Stimulated activated CD4-positive, alpha-beta T cell treated with anti-CD3 and anti-CD28 coated beads, Interleukin-1b, Interleukin-23, amount 100 ng/mL, for 48 hours (primary cell): ENCODE results near the gene RHOV.
A peak's percentile ranks its signal among the peaks of the same experiment; 100 is the strongest.

Experiments
- DNase-seq: peaks from one replicate; pipeline ENCODE4 v3.0.0-alpha.2; 2020

The RHOV gene

DNA sequence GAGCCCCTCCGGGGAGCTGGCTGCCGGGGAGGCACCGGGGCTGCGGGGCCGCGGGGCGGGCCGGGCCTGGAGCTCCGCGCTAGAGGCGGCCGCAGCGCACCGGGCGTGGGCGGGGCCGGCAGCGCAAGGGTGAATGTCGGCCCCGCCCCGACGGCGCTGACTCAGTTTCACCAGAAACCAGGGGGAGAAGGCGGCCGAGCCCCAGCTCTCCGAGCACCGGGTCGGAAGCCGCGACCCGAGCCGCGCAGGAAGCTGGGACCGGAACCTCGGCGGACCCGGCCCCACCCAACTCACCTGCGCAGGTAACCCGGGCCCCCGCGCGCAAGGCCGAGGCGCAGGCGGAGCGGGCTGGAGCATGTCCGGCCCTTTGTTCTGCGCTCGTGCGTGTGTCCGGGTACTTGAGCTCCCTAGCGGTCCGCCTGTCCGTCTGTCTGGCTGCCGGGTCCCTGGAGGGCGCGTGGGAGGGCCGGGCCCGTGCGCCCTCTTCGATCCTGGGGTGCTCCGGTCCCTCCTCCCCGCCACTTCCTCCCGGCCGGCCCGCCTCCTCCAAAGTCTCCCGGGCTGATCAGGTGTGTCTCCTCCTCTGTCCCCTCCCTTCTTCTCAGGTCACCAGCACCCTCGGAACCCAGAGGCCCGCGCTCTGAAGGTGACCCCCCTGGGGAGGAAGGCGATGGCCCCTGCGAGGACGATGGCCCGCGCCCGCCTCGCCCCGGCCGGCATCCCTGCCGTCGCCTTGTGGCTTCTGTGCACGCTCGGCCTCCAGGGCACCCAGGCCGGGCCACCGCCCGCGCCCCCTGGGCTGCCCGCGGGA, 29.9 kb downstream of the RHOV start, which contains the start of gene SPINT1:
TSS of gene SPINT1 (plus strand) at position 164 of the 811 bp plus-strand sequence. CDS start at position 671, 507 bp downstream.
- DNase-seq: peak; percentile 80

DNA sequence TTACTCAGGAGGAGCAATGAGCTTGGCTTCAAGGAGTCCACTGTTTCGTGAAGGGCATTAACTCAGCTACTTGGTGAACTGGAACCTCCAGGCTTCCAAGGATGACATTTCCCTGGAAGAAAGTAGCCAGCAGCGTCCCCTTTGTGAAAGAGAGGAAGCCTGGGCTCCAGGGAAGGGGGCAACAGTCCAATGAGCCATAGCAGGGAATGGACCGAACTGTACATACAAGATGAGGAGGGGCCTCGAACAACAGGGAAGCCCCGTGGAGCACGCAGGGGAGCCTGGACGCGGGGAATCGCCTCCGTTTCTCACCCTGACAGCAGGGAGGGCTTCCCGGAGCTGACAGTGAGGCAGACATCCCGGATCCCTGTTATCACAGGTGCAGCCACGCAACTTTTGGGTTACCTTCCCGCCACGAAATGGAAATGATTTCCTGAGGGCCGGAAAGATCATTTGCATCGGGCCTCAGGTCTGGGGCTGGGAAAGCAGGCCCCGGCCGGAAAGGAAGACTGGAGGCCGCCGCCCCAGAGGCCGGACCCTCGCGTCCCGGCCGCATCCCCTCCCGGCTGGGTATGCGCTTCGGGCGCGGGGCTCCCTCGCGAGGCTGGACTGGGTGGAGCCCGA, 30.7 kb downstream of the RHOV start:
- DNase-seq: no peak

DNA sequence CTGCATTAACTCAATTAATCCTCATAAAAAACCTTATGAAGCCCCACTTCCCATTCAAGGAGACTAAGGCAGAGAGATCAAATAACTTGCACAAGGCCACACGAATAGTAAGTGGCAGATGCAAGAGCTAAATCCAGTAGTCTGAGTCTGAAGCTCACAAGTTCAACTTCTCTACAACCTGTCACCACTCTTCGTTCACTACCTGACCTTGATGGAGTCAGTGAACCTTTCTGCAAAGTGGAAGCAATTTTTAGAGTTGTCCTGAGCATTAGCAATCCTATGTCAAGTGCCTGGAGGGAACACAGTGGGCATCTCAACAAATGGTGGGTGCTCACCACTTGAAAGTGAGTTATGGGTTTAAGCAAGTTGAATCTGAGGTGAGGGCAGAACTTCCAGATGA, 32.3 kb downstream of the RHOV start:
- DNase-seq: no peak

DNA sequence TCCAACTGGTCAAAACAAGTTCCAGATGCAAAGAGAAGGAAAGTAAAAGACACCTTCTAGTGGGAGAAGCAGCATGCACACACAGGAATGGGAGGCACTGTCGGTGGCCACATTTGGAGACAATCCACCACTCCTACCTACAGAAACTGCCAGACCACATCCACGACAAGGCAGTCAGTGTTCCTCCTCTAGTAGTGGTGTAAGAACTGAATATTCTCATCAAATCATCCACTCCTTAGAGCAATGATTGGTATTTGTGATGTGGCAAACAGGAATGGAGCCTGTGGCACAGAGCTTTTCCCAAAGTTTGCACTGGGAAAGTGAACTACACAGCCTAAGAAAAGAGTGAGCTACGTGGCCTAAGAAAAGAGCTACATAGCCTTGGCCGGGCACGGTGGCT, 35.3 kb downstream of the RHOV start:
- DNase-seq: no peak

DNA sequence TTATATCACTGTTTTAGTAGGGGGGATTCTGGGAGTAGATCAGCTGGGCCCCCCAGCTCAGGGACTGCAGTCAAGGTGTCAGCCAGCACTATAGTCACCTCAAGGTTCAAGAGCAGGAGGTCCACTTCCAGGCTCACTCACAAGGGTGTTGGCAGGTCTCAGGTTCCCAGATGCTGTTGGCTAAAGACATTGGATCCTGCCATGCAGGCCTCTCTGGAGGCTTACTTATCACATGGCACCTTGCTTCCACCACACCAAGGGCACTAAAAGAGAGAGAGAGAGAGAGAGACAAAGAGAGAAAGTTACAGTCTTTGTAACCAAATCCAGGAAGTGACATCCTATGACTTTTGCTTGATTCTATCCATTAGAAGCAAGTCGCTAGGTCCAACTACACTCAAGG, 38.0 kb downstream of the RHOV start:
- DNase-seq: no peak

DNA sequence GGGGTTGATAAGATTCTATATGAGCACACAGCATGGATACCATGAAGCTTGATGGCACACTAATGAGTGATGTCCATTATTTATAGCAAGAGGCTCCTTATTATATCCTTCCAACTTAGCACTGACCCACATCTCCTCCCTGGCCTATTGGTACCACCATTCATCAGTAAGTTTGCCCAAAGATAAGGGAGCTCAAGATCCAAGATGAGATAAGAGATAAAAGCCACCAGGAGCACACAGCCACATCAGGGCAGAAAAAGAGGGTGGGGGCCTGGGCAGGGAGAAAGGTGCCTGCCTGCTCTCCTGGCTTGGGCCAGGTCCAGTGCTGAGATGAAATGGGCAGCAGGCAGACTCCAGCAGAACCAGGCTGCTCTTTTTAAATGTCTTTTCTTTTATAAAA, 41.1 kb downstream of the RHOV start:
- no peak for DNase-seq

DNA sequence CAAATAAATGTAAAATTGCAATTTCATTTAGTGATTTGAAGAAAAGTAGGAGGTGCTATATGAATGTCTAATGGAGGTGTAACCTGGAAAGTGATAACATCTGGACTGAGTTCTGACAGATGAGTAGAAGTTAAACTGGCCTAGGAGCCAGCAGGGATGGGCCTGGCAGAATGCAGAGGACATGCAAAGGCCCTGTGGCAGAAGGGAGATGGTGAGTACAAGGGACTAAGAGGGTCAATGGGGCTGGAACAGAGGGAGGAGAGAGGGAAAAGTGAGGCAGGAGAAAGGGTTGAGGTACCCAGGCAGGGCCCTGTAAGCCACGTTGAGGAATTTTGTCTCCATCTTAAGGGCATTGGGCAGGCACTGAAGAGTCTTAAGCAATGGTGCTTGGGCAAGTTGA, 42.2 kb downstream of the RHOV start:
- DNase-seq: no peak

DNA sequence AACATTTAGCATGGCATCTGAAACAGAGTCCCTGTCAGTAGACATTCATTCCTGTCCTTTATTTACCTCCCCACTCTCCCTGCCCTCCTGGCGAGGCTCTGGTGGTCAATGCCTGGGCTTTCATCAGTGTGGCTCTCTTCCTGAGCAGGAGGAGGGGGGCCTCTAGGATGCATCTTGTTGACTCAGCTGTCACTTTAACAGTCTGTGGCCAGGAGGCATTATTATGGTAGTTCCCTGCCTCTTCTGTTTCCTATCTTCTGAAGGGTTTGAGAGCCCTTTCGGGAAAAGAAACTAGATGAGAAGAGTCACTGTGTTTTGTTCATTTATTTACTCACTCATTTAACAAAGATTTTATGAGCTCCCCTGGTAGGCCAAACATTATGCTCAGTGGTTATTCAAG, 43.1 kb downstream of the RHOV start:
- no peak for DNase-seq

DNA sequence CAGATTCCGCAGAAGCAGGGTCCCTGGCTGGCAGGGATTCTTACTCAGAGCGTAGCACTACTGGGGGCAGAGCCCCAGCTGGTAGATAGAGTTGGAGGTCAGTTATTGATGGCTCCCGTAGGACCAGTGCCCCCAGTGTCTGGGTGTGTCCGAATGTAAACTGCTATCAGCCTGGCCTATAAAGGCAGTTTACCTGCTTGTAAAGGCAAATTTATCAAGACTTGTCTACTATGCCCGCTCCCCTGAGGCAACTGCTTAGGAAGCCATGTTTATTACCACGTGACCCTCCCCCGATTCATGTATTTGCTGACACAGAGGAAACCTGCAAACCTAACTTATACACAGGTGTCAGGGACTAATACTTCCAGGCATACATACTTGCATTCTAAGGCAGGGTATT, 44.9 kb downstream of the RHOV start:
- DNase-seq: no peak

DNA sequence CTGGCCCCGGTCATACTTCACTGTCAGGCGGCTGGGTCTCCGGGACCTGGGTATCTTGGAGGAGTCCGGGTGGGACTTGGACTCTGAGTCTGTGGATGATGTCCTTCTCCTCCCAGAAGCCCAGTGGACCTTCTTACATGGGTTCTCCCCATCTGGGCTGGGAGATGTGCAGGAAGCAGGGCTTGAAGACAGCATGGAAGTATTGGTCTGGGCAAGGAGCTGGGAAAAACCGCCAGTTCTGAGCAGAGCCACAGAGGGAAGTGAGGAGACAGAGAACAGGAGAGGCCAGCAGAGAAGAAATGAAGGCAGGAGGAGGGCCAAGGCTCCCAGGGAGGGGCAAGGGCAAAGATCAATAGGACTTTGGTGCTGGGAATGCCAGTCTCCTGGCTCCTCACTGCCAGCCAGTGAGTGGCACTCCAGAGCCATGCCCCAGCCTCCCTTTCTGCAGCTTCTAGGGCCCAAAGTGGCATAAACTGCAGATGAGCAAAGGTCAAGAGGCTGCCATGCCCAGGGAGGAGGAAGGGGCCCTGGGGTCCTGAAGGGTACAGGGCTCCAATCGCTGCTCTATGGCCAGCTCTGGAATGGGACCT, 45.5 kb downstream of the RHOV start, which contains the start of gene PPP1R14D:
TSS of gene PPP1R14D (minus strand) at position 262 of the 590 bp plus-strand sequence. CDS start at position 195, 67 bp downstream.
- DNase-seq: no peak

DNA sequence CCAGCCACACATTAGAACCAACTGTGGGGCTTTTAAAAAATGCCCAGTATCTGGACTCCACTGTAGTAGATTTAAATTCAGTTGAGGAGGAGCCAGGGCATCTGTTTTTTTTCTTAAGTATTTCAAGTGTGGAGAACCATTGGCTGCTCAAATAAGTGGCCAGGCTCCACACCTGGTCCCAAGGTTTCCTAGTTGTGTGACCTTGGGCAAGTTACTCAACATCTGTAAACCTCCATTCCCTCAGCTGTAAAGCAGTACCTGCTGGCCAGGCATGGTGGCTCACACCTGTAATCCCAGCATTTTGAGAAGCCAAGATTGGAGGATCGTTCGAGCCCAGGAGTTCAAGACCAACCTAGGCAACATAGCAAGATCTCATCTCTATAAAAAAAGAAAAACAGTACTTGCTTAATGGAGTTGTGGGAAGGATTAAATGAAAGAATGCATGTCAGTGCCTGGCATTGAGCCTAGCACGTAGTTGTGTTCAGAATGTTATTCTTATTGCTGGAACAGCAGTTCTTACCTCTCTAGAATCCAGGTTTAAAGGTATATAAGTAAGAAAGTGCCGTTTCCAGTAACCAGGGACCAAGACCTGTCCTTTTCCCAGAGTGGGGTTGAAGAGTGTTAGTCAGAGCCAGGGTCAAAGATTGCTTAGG, 47.5 kb downstream of the RHOV start:
- DNase-seq: no peak

DNA sequence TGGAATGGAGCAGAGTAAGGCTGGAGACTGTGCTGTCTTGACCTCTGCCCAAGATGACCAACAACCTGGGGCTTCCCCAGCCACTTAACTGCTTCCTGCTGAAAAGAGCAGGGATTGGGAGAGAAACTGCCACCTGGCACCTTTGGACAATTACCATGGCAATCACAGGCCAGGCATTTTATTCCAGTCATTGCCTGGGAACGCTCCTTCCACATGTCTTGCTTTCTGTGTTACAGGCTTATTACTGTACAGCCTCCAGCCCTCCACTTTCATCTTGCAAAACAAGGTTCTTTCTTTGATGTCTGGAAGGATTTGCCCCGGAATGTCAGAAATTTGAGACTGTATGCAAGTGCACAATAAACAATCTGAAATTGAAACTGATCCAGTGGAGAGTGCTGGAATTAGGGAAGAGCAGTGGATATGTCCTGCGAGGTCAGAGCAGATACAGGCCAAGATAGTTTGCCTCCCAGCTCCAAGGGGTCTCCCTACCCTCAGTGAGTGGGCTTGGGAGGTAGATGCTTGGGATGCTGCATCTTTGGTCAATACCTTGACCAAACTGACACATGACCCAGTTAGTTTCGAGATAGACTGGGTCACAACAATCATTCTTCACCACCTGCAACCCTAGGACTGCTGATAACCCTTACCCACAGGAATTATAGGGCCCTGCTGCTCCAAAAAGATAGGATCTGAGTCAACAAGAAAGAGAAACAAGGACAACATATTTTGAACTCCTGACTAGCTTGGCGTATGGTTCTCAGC, 48.2 kb downstream of the RHOV start:
- DNase-seq: no peak

DNA sequence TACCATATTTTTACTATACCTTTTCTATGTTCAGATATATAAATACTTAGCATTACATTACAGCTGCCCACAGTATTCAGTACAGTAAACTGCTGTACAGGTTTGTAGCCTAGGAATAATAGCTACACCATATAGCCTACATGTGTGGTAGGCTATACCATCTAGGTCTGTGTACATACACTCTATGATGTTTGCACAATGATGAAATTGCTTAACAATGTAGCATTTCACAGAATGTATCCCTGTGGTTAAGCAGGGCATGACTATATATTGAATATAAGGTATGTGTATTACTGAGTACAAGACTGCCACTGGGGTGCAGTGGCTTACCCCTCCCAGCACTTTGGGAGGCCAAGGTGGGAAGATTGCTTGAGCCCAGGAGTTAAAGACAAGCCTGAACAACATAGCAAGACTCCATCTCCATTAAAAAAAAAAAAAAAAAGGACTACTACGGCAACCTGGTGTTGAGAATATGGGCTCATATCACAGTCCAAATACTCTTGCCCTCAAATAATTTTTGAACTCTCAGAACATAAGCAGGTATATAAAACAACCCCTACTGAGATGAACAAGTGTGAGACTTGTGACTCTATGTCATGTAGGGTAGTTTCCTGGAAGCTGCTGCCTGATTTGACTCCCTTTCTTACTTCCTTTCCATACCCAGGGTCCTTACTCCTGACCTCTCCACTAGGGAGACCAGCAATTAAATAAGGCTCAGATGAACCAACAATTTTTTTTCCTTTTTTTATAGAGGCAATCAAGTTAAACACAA, 50.3 kb downstream of the RHOV start:
- no peak for DNase-seq
